Gastroesophageal sphincter (tissue), 3 donors: ENCODE measurements around the gene PRKG1.

Source experiments
- POLR2A ChIP-seq, 2 donors: fragments of 450-650 bp; IDR thresholded peaks; one replicate each; pipeline ENCODE4 v1.6.1; 2017; ENCODE audit warnings: antibody characterized with exemption in 2 of 2, mild to moderate bottlenecking in 2 of 2, moderate library complexity in 1 of 2
- TF ChIP-seq, protein P1 (sequence below), 4 experiments: fragments of 200-600 bp in 2 of 4; fragments of 450-650 bp in 2 of 4; sonication (generic) in 1 of 4; IDR thresholded peaks; one replicate each; pipeline ENCODE4 v1.5.1; 2017 to 2019; ENCODE audit warnings: antibody characterized with exemption in 4 of 4, mild to moderate bottlenecking in 2 of 4, moderate library complexity in 2 of 4

GRCh38 chr10:51086710-51087109, 12.4 kb downstream of the PRKG1 start:
- TF ChIP-seq, protein P1, sequence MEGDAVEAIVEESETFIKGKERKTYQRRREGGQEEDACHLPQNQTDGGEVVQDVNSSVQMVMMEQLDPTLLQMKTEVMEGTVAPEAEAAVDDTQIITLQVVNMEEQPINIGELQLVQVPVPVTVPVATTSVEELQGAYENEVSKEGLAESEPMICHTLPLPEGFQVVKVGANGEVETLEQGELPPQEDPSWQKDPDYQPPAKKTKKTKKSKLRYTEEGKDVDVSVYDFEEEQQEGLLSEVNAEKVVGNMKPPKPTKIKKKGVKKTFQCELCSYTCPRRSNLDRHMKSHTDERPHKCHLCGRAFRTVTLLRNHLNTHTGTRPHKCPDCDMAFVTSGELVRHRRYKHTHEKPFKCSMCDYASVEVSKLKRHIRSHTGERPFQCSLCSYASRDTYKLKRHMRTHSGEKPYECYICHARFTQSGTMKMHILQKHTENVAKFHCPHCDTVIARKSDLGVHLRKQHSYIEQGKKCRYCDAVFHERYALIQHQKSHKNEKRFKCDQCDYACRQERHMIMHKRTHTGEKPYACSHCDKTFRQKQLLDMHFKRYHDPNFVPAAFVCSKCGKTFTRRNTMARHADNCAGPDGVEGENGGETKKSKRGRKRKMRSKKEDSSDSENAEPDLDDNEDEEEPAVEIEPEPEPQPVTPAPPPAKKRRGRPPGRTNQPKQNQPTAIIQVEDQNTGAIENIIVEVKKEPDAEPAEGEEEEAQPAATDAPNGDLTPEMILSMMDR (IDR thresholded peaks at IDR 0.05), result no peak
- no peak for TF ChIP-seq POLR2A (IDR thresholded peaks at IDR 0.05)
